Neuronal stem cell (in vitro differentiated cells): ENCODE data around the gene STOX2.
A peak's percentile ranks its signal among the peaks of the same experiment; 100 is the strongest.

Experiments used
- DNase-seq: peaks from one replicate; pipeline ENCODE4 v3.0.0-alpha.2; 2013; ENCODE audit warnings: low spot score
- H2AFZ ChIP-seq: one replicate; pipeline ENCODE4 v1.6.1; 2013; ENCODE audit warnings: mild to moderate bottlenecking, low read length, inconsistent platforms
- H2AK5ac ChIP-seq: 2 replicates; pipeline ENCODE4 v1.6.1; 2013; ENCODE audit warnings: low read depth, mild to moderate bottlenecking, inconsistent platforms, low read length, moderate library complexity, mixed read lengths
- H2BK120ac ChIP-seq: 2 replicates; pipeline ENCODE4 v1.6.1; 2013; ENCODE audit warnings: low read depth, mild to moderate bottlenecking, inconsistent platforms, low read length, moderate library complexity, mixed read lengths
- H2BK12ac ChIP-seq: one replicate; pipeline ENCODE4 v1.6.1; 2013; ENCODE audit warnings: low read length, inconsistent platforms
- H2BK15ac ChIP-seq: 2 replicates; pipeline ENCODE4 v1.6.1; 2013; ENCODE audit warnings: mild to moderate bottlenecking, low read length, inconsistent platforms, mixed read lengths
- H2BK5ac ChIP-seq: one replicate; pipeline ENCODE4 v1.6.1; 2013; ENCODE audit warnings: inconsistent platforms, mild to moderate bottlenecking, low read length, moderate library complexity
- H3K14ac ChIP-seq: one replicate; pipeline ENCODE4 v1.6.1; 2013; ENCODE audit warnings: low read length, inconsistent platforms
- H3K18ac ChIP-seq: 2 replicates; pipeline ENCODE4 v1.6.1; 2013; ENCODE audit warnings: low read length, inconsistent platforms
- H3K23ac ChIP-seq: 2 replicates; pipeline ENCODE4 v1.6.1; 2013; ENCODE audit warnings: low read depth, mild to moderate bottlenecking, mixed read lengths, low read length, inconsistent platforms; ENCODE audit not compliant: poor library complexity
- H3K27ac ChIP-seq: replicated peaks from 3 replicates; pipeline ENCODE4 v1.5.1; 2013; ENCODE audit warnings: low read length, inconsistent platforms
- H3K27me3 ChIP-seq, 3 experiments: 2 replicates each; pipeline ENCODE4 v1.6.1; 2013; ENCODE audit warnings: low read length in 3 of 3, mild to moderate bottlenecking in 2 of 3, inconsistent platforms in 1 of 3, low read depth in 1 of 3, mixed read lengths in 1 of 3, moderate library complexity in 1 of 3; ENCODE audit not compliant: control insufficient read depth in 3 of 3, insufficient read depth in 3 of 3
- H3K36me3 ChIP-seq, 2 donors: replicated peaks in 1 of 2; 2 replicates each; pipeline ENCODE4 v1.6.1; 2013; ENCODE audit warnings: low read length in 2 of 2; ENCODE audit not compliant: control insufficient read depth in 2 of 2, insufficient read depth in 2 of 2
- H3K4ac ChIP-seq: 2 replicates; pipeline ENCODE4 v1.6.1; 2013; ENCODE audit warnings: inconsistent platforms, mild to moderate bottlenecking, low read length, moderate library complexity
- H3K4me1 ChIP-seq, 2 donors: 1 replicate in 1 of 2; 2 replicates in 1 of 2; pipeline ENCODE4 v1.6.1; 2013; ENCODE audit warnings: low read length in 2 of 2, low read depth in 1 of 2; ENCODE audit not compliant: control insufficient read depth in 2 of 2, insufficient read depth in 1 of 2
- H3K4me2 ChIP-seq: one replicate; pipeline ENCODE4 v1.6.1; 2013; ENCODE audit warnings: mild to moderate bottlenecking, low read length, inconsistent platforms; ENCODE audit not compliant: insufficient read depth, poor library complexity, severe bottlenecking
- H3K4me3 ChIP-seq, 2 donors: 2 replicates each; pipeline ENCODE4 v1.5.1; 2013; ENCODE audit warnings: low read length in 2 of 2, mild to moderate bottlenecking in 2 of 2, inconsistent platforms in 1 of 2, moderate library complexity in 1 of 2
- H3K79me1 ChIP-seq: one replicate; pipeline ENCODE4 v1.6.1; 2013; ENCODE audit warnings: low read depth, mild to moderate bottlenecking, inconsistent platforms, low read length, moderate library complexity
- H3K9ac ChIP-seq: one replicate; pipeline ENCODE4 v1.6.1; 2013; ENCODE audit warnings: mild to moderate bottlenecking, low read depth, low read length, inconsistent platforms; ENCODE audit not compliant: poor library complexity
- H3K9me3 ChIP-seq, 2 donors: replicated peaks in 1 of 2; 2 replicates each; pipeline versions ENCODE3 to v1.6.1; 2013; ENCODE audit warnings: low read length in 2 of 2, mild to moderate bottlenecking in 2 of 2, inconsistent platforms in 1 of 2, low read depth in 1 of 2, mixed read lengths in 1 of 2, moderate library complexity in 1 of 2; ENCODE audit not compliant: control insufficient read depth in 2 of 2, insufficient read depth in 1 of 2
- H4K8ac ChIP-seq: one replicate; pipeline ENCODE4 v1.6.1; 2013; ENCODE audit warnings: low read depth, mild to moderate bottlenecking, inconsistent platforms, low read length, moderate library complexity
- H4K91ac ChIP-seq: one replicate; pipeline ENCODE4 v1.6.1; 2013; ENCODE audit warnings: low read length, low read depth, mild to moderate bottlenecking, inconsistent platforms; ENCODE audit not compliant: poor library complexity
- WGBS, 2 donors: extraction: QIAGEN DNeasy Blood & Tissue Kit; methylation state at CpG; one replicate each; pipeline ENCODE4 v1.1.7; 2013; ENCODE audit warnings: missing lambda C conversion rate in 2 of 2, mixed read lengths in 1 of 2; ENCODE audit not compliant: insufficient read length in 2 of 2, insufficient replicate concordance in 1 of 2; ENCODE audit errors: extremely low coverage in 2 of 2; 5-methylcytosine and 5-hydroxymethylcytosine counted together

Gene STOX2

GRCh38 chr4:183915976-183916375 lies 10.9 kb downstream of the STOX2 start:
- WGBS, 2 donors = no CpG with 5 or more reads among the region's 6 CpGs
- H3K4me1 ChIP-seq = peaks cover 3 to 6% of the 10 kb centered on the region in 2 donors
- H3K9me3 ChIP-seq = peaks cover 1 to 13% of the 10 kb centered on the region in 2 donors
- no peak overlapping the region for H2BK15ac ChIP-seq
- H3K4me3 ChIP-seq = no peak overlapping the region
- H2AFZ ChIP-seq = no peak overlapping the region
- H3K4me2 ChIP-seq = no peak overlapping the region
- DNase-seq = no peak
- no peak overlapping the region for H2BK120ac ChIP-seq
- peaks cover 2 to 33% of the 10 kb centered on the region in 2 donors for H3K36me3 ChIP-seq
- H3K4ac ChIP-seq = no peak overlapping the region
- H3K27ac ChIP-seq = no peak overlapping the region
- no peak overlapping the region for H3K9ac ChIP-seq
- H3K27me3 ChIP-seq = no peaks in the 10 kb centered on the region
- no peak overlapping the region for H3K14ac ChIP-seq
- no peak overlapping the region for H2BK12ac ChIP-seq
- H3K79me1 ChIP-seq = peaks cover 6% of the 10 kb centered on the region
- H3K23ac ChIP-seq = no peak overlapping the region
- no peak overlapping the region for H2AK5ac ChIP-seq
- H4K8ac ChIP-seq = no peak overlapping the region
- H4K91ac ChIP-seq = no peak overlapping the region
- H2BK5ac ChIP-seq = no peak overlapping the region
- no peak overlapping the region for H3K18ac ChIP-seq

GRCh38 chr4:183918696-183919095 lies 13.6 kb downstream of the STOX2 start:
- Histone ChIP-seq H3K27me3 (no peaks in the 10 kb centered on the region), H2AFZ (no peak overlapping the region), H3K4ac (no peak overlapping the region), H3K4me3 (no peak overlapping the region), H3K14ac (no peak overlapping the region), H3K23ac (no peak overlapping the region), H3K36me3 (peaks cover 2 to 21% of the 10 kb centered on the region in 2 donors), H3K4me1 (peaks cover 5 to 6% of the 10 kb centered on the region in 2 donors), H4K91ac (no peak overlapping the region), H3K27ac (no peak overlapping the region), H3K4me2 (no peak overlapping the region), H3K79me1 (peaks cover 6% of the 10 kb centered on the region), H4K8ac (no peak overlapping the region), H3K9me3 (peaks cover 0 to 11% of the 10 kb centered on the region in 2 donors), H3K18ac (no peak overlapping the region), H2AK5ac (no peak overlapping the region), H3K9ac (no peak overlapping the region), H2BK15ac (no peak overlapping the region), H2BK120ac (no peak overlapping the region), H2BK12ac (no peak overlapping the region), H2BK5ac (no peak overlapping the region)
- no CpG with 5 or more reads among the region's 10 CpGs for WGBS, 2 donors
- no peak for DNase-seq

GRCh38 chr4:183919141-183919540 lies 14.0 kb downstream of the STOX2 start:
- Histone ChIP-seq H2BK15ac (no peak overlapping the region), H3K4me1 (peaks cover 5 to 6% of the 10 kb centered on the region in 2 donors), H3K4me3 (peak overlapping the region in 1 of 2 donors; percentile 13), H2AK5ac (no peak overlapping the region), H4K8ac (no peak overlapping the region), H3K27me3 (no peaks in the 10 kb centered on the region), H3K27ac (no peak overlapping the region), H3K14ac (no peak overlapping the region), H3K23ac (no peak overlapping the region), H2BK120ac (no peak overlapping the region), H3K79me1 (peaks cover 6% of the 10 kb centered on the region), H3K4me2 (no peak overlapping the region), H3K9me3 (peaks cover 0 to 11% of the 10 kb centered on the region in 2 donors), H4K91ac (no peak overlapping the region), H3K4ac (no peak overlapping the region), H2BK12ac (no peak overlapping the region), H3K36me3 (peaks cover 2 to 21% of the 10 kb centered on the region in 2 donors), H3K9ac (no peak overlapping the region), H3K18ac (no peak overlapping the region), H2AFZ (no peak overlapping the region), H2BK5ac (no peak overlapping the region)
- no peak for DNase-seq
- WGBS, 2 donors = no CpG with 5 or more reads among the region's 12 CpGs

- H3K18ac ChIP-seq = no peak overlapping the region
- no peak overlapping the region for H3K4me2 ChIP-seq
- H3K27me3 ChIP-seq = no peaks in the 10 kb centered on the region
- H2BK120ac ChIP-seq = no peak overlapping the region
- peaks cover 2 to 21% of the 10 kb centered on the region in 2 donors for H3K36me3 ChIP-seq
- no peak overlapping the region for H4K8ac ChIP-seq
- no peak overlapping the region for H2BK15ac ChIP-seq
- H3K4me1 ChIP-seq = peaks cover 5 to 6% of the 10 kb centered on the region in 2 donors
- DNase-seq = no peak
- no peak overlapping the region for H3K14ac ChIP-seq
- no peak overlapping the region for H3K4ac ChIP-seq
- no peak overlapping the region for H2AFZ ChIP-seq
- no peak overlapping the region for H4K91ac ChIP-seq
- no peak overlapping the region for H3K4me3 ChIP-seq
- H3K9ac ChIP-seq = no peak overlapping the region
- H3K9me3 ChIP-seq = peaks cover 0 to 5% of the 10 kb centered on the region in 2 donors
- no peak overlapping the region for H3K27ac ChIP-seq
- no peak overlapping the region for H2BK12ac ChIP-seq
- no peak overlapping the region for H3K23ac ChIP-seq
- no peak overlapping the region for H2AK5ac ChIP-seq
- H3K79me1 ChIP-seq = peaks cover 6% of the 10 kb centered on the region
- WGBS, 2 donors = no CpG with 5 or more reads among the region's 3 CpGs
- H2BK5ac ChIP-seq = no peak overlapping the region
Observed at GRCh38 chr4:183920512-183920911, 15.4 kb downstream of the STOX2 start.
